ENCODE data around the gene TEX26.

Gene TEX26

GRCh38 chr13:31016342-31017325 lies 84.2 kb downstream of the TEX26 start:
- no peak overlapping the region for H3K4me3 ChIP-seq (ENCODE audit: low read length)
- DNase-seq (ENCODE audit: low read depth), result no peak
- TF ChIP-seq CTCF (conservative IDR thresholded peaks at IDR 0.05; ENCODE audit: low read depth, low read length), result no peak

GRCh38 chr13:31018511-31018910 lies 86.1 kb downstream of the TEX26 start:
- no peak for DNase-seq (ENCODE audit: low read depth)
- no peak overlapping the region for H3K4me3 ChIP-seq (ENCODE audit: low read length)
- TF ChIP-seq CTCF (conservative IDR thresholded peaks at IDR 0.05; ENCODE audit: low read depth, low read length), result no peak

GRCh38 chr13:31020996-31021395 lies 88.5 kb downstream of the TEX26 start:
- H3K4me3 ChIP-seq (ENCODE audit: low read length), result no peak overlapping the region

GRCh38 chr13:31022288-31022895 lies 89.9 kb downstream of the TEX26 start:
- no peak overlapping the region for H3K4me3 ChIP-seq (ENCODE audit: low read length)
- DNase-seq (ENCODE audit: low read depth), result no peak
- TF ChIP-seq CTCF (conservative IDR thresholded peaks at IDR 0.05; ENCODE audit: low read depth, low read length), result no peak

More at GRCh38 chr13:31020996-31021395, 88.5 kb downstream of the TEX26 start:
- no peak for DNase-seq (ENCODE audit: low read depth)
- TF ChIP-seq CTCF (conservative IDR thresholded peaks at IDR 0.05; ENCODE audit: low read depth, low read length), result no peak

- no peak overlapping the region for H3K4me3 ChIP-seq (ENCODE audit: low read length)
- DNase-seq (ENCODE audit: low read depth), result no peak
- no peak for TF ChIP-seq CTCF (conservative IDR thresholded peaks at IDR 0.05; ENCODE audit: low read depth, low read length)
Observed at GRCh38 chr13:31022928-31023530, 90.6 kb downstream of the TEX26 start.
